ENCODE results near the gene SYNDIG1.

Gene SYNDIG1

GRCh38 chr20:24469116-24469893 lies at the start of gene SYNDIG1:
TSS of gene SYNDIG1 (plus strand) at chr20:24469629. CDS start at chr20:24543098, 73,469 bp downstream.
- DNase-seq = peak; percentile 43

GRCh38 chr20:24419786-24420185 lies 49.6 kb upstream of the SYNDIG1 start:
- no peak for DNase-seq

GRCh38 chr20:24420567-24420966 lies 48.9 kb upstream of the SYNDIG1 start:
- DNase-seq = no peak

GRCh38 chr20:24421071-24421470 lies 48.4 kb upstream of the SYNDIG1 start:
- no peak for DNase-seq

GRCh38 chr20:24422091-24422760 lies 47.2 kb upstream of the SYNDIG1 start:
- DNase-seq = no peak

GRCh38 chr20:24423390-24424313 lies 45.8 kb upstream of the SYNDIG1 start:
- no peak for DNase-seq

GRCh38 chr20:24425523-24426135 lies 43.8 kb upstream of the SYNDIG1 start:
- DNase-seq = no peak

GRCh38 chr20:24431279-24432045 lies 38.0 kb upstream of the SYNDIG1 start:
- DNase-seq = no peak

- DNase-seq = no peak
Observed at GRCh38 chr20:24432046-24432442, 37.4 kb upstream of the SYNDIG1 start.

- DNase-seq = no peak
Observed at GRCh38 chr20:24436160-24436559, 33.3 kb upstream of the SYNDIG1 start.

GRCh38 chr20:24437196-24438082 lies 32.0 kb upstream of the SYNDIG1 start:
- DNase-seq = no peak

- no peak for DNase-seq
Observed at GRCh38 chr20:24438331-24438730, 31.1 kb upstream of the SYNDIG1 start.

GRCh38 chr20:24439737-24440387 lies 29.6 kb upstream of the SYNDIG1 start:
- no peak for DNase-seq

GRCh38 chr20:24441661-24442060 lies 27.8 kb upstream of the SYNDIG1 start:
- no peak for DNase-seq

- no peak for DNase-seq
Observed at GRCh38 chr20:24442909-24443308, 26.5 kb upstream of the SYNDIG1 start.

GRCh38 chr20:24443436-24443835 lies 26.0 kb upstream of the SYNDIG1 start:
- DNase-seq = no peak

GRCh38 chr20:24444526-24445190 lies 24.8 kb upstream of the SYNDIG1 start:
- no peak for DNase-seq

GRCh38 chr20:24445510-24446170 lies 23.8 kb upstream of the SYNDIG1 start:
- no peak for DNase-seq

GRCh38 chr20:24446811-24447210 lies 22.6 kb upstream of the SYNDIG1 start:
- DNase-seq = no peak
